Uterus (tissue), 2 donors: ENCODE measurements around the gene PREPL.

Experiments
- CTCF ChIP-seq, 4 experiments: fragments of 200-600 bp in 2 of 4; fragments of 450-650 bp in 2 of 4; sonication (generic) in 2 of 4; IDR thresholded peaks; one replicate each; pipeline ENCODE4 v1.5.1; 2016 to 2019; ENCODE audit warnings: antibody characterized with exemption in 4 of 4, mild to moderate bottlenecking in 2 of 4, moderate library complexity in 1 of 4
- POLR2A ChIP-seq, 2 donors: fragments of 450-650 bp; IDR thresholded peaks; one replicate each; pipeline ENCODE4 v1.6.1; 2016; ENCODE audit warnings: antibody characterized with exemption in 2 of 2, mild to moderate bottlenecking in 1 of 2, moderate library complexity in 1 of 2

GRCh38 chr2:44333994-44334393 is 27.3 kb downstream of the PREPL start:
- TF ChIP-seq CTCF (IDR thresholded peaks at IDR 0.05), result no peak
- no peak for TF ChIP-seq POLR2A (IDR thresholded peaks at IDR 0.05)
